ENCODE results near the gene ARHGAP44.

ARHGAP44 gene

DNA sequence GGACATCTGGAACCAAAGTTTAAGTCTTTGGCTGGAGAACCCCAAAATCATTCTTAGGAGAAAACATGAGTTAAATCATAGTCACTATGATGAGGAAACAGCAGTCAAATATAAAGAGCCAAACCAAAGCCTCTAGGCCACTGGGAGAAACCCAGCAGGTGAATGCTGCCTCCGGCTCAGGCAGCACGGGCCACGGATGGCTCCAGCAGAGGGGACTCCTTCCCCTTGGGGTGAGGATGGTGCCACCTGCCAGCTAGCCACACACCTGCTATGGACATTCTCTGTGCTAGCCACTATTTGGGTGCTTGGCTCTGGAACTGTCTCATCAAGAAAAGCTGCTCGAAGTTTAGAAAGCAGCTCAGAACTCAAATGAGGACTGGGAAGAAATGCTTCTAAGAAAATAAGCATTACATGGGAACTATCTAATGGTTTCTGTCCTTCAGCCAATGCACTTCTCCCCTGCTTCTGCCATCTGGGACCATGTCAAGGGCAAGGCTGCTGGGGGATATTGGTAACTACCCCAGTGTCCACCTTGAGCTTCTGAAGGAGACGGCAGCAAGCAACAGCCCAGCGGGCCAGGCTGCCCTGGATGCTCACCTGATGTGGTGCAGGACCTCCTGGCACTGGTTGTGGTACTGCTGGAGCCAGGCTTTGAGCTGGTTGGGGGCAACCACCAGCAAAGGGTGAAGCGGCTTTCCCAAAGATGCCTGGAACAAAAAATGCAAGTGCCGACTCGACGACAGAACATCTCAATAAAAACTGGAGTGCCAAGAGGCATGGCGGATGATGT, 206.0 kb downstream of the ARHGAP44 start:
- no peak for DNase-seq

DNA sequence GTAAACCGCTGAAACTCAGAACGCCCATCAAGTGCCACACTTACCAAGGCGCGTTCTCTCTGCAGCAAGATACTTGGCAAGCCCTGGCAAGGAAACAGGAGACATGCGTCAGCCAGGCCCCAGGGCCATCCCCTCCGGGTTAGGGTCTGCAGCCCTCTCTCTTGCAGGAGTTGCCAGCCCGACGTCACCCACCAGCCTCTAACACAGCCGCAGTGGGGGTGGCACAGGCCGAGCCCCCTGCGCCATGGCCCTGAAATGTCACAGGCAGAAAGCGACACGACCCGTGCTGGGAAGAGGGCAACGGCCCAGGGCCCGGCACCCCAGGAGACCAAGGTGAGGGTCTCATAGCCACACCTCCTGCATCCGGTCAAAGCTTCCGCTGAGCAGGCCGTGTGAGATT, 206.6 kb downstream of the ARHGAP44 start:
- no peak for DNase-seq

DNA sequence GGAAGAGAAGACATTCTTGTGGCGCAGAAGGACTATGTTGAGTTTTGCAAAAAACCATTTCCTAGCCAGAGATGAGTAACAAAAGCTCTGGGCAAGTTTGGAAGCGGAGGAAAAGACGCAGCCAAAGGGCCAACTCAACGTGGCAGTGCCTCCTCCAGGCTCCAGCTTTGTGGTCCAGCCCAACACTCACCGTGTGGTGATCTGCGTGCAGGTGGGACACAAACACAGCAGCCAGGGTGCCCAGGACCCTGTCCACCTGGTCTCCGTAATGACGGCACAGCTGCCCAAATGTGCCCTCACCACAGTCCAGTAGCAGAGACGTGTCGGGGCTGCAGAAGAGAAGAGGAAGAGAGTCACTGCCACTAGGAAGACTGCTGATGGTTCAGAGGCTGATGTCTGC, 207.1 kb downstream of the ARHGAP44 start:
- DNase-seq = no peak

DNA sequence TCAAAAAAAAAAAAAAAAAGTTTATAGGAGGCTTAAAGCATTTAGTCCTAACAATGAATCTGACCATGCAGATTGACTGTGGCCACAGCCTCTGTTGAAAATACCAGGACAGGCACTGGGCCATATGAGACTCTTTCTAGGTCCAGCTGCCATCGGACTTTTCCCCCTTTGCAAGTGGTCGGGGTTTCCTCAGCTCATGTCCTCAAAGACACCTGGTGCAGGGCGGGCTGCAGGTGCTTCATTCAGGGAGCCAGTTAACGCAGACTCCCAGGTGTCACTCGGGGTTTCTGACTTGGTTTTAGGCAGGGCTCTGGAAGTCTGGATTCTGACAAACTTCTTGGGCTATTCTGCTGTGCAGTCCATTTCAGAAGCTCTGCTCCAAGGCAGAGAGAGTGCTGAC, 207.6 kb downstream of the ARHGAP44 start:
- no peak for DNase-seq

DNA sequence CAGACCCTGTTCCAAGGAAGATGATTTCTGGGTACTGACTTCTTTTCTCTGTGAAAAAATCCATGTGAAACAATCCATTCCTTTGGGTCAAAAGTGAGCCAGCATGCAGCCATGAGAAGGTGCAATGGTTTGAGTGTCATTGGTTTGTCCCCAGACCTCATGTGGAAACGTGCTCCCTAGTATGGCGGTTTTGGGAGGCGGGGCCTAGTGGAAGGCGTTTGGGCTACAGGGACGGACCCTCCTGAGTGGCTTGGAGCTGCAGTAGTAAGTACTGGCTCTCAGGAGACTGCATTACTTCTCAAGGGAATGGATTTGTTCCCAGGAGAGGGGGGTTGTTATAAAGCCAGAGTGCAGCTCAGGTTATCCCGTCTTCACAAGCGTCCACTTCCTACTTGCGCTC, 209.2 kb downstream of the ARHGAP44 start:
- no peak for DNase-seq

DNA sequence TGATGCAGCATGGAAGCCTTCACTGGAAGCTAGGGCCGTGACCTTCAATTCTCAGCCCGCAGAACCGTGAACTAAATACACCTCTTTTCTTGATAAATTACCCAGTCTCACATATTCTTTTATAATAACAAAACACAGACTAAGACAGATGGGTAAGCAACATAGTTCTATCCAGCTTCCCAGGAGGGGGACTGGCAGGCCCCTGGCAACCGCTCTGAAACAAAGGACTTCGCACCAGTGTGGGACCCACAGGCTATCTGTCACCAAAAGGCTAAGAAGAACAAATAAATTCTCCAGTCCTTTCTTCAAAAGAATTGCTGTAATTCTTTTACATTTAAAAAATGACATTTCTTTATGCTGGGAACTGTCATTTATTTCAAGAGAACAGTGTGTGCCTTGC, 209.6 kb downstream of the ARHGAP44 start:
- DNase-seq = no peak

DNA sequence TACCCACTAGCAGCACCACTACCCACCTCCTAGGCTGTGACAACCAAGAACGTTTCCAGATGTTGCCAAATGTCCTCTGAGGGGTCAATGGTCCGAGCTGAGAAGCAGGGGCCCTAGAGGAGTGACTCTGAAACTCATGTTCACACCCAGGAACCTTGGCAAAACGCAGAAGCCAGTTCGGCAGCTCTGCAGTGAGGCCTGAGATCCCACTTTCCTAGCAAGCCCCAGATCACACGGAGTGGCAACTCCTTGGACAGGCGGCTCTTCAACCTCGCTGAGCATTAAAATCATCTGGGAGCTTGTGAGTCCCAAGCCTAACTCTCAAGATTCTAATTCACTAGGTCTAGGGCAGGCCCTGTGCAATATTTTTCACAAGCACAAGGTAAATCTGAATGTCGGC, 211.3 kb downstream of the ARHGAP44 start:
- DNase-seq = no peak

DNA sequence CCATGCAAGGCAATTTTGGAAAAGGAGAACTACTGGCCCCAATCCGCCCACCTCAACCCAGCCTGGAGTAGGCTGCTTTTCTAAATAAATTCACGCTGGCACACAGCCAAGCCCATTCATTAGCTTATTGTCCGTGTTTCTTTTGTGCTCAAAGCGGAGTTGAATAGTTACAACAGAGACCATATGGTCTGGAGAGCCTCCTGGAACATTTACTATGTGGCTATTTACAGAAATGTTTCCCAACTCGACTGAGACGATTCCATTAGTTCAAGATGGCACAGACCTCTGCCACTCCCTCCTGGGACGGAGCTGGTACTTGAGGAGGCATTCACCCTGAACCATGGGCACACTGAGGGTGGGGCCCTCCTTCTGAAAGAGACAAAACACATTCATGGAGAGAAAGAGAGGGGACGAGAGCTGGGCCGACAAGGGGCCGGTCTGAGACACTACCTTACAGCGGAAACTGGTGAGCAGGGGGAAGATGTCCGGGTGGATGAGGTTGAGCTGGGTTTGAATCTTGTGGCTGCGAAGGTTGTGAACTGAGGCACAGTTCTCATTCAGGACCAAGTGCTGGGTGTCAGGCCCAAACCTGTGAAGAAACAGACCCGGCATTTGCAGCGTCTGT, 212.8 kb downstream of the ARHGAP44 start:
- peak in 1 of 14 donors; percentile 79 for DNase-seq

DNA sequence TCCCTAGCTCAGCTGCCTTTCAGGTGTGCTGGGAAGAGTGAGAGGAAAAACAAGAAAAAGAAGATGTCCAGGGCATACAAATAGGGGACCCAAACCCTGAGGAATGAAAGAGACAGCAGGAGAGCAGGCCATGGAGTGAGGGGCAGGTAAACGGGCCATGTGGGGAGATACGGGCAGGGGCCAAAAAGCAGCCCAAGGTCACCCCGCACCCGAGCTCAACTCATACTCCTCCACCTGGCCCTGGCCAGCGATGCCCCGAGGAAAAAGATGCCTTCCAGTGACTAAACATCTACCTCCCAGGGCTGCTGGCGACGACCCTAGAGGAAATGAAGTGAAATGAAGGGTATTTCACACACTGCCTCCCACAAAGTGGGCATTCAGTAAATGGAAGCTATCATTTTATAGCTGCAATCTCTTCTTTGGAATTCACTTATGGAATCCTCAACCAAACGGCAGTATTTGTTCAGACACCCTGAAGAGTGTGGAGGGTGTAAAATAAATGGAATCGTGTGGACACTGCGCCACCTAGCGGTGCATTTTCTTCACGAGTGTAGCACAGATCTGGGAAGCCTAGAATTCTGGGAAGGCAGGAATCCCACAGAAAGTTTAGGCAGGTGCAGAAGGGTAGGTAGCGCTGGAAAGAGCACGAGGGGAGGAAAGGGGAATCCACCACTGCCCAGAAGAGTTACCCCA, 213.6 kb downstream of the ARHGAP44 start:
- peak in 8 of 14 donors; percentile 7 to 77 (median 21) for DNase-seq

DNA sequence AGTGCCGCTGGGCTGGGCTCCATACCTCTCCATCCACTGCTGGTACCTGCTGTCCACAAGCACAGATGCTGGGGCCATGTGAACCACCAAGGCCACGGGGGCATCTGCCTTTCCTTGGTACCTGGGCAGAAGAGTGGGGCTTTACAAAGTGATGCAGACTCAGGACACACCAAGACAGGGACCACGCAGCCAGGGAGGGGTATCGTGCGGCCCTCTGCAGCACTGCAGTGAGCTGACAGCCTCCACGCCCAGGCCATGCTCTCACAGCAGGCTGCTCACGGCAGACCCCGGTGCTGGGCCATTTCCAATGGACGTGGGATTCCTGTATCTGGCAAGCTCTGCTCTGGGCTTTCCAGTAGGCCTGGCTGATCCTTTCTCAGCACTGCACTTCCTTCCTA, 214.2 kb downstream of the ARHGAP44 start:
- DNase-seq = no peak

DNA sequence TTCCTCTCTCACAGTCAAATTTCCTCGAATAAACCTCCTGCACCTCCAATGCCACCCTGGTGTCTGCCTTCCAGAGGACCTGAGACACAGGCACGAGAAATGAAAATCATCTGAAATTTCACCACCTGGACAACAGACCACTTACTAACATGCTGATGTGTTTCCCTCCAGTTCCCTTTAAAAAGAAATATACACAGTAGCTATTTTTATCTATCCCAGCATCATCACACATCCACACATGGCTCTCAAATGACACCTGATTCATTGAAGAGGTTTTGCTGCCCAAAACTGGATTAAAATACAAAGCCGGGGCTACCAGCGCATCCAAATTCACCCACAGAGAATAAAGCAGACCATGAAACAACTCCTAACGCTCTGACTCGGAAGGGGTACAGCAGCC, 214.6 kb downstream of the ARHGAP44 start:
- DNase-seq = no peak

DNA sequence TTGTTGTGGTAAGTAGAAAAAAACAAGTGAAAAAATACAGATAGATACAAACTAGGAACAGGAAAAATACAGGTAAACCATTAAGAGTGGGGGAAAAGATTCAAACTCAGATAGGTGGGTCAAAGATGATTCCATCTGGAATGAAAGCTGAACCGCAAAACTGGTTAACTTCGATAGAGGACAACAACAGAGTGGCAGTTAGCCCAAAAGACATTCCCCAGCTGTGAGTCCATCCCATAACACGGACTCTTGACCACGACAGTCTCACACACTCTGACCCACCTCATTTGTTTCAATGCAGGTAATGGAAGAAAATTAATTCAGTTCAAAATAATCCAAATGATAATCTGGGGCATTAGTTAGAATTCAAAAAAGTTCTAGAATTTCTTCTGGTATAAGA, 215.0 kb downstream of the ARHGAP44 start:
- DNase-seq = no peak

DNA sequence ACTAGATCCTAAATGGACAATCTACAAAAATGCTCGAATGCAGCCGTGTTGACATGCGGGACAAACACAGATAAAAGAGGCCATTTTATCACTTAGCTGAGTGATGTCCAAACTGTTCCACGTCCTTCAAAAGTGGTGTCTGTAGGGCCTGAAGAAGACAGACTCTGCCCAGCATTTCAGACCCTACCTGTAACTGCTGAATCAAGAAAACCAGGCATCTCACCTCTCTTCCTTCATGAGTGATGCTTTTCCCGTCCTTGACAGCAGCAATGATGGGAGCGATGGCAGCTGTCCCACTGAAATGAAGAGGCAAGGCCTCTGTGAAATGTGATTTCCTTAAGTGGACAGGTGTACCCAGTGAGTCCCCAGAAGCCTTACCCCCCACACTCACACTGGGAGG, 216.2 kb downstream of the ARHGAP44 start:
- no peak for DNase-seq

DNA sequence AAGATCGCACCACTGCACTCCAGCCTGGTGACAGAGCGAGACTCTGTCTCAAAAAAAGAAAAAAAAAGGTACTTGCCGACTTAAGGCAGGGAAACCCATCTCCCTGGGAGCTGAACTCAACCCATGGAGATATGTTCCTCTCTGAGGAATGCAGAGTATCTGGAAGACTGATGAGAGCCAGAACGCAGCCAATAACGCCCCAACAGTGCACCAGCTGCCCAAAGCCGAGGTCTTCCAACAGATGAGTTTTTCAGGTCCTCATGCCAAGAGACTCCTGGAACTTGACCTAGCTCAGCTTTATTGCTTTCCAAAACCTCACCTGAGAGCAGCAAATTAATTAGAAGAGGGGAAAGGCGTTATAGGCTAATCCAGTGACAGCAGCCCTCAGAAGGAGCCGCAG, 219.2 kb downstream of the ARHGAP44 start:
- DNase-seq = no peak

DNA sequence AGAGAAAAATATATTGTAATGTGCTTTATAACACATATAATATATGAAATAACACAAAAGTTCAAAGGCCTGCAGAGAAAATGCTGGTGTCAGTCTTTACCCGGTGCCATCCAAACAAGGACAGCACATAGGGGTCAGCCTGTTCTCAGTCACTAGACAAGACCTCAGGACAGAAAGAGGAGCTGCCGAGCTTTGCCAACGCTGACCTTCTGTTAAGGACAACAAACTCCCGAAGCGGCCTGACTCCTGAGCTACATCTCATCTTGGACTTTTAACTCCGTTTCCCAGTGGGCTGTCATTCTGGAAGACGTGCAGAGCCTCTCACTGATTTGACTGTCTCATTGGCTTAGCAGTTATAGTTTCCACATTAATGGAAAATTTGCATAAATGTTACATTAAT, 221.7 kb downstream of the ARHGAP44 start:
- DNase-seq = no peak

DNA sequence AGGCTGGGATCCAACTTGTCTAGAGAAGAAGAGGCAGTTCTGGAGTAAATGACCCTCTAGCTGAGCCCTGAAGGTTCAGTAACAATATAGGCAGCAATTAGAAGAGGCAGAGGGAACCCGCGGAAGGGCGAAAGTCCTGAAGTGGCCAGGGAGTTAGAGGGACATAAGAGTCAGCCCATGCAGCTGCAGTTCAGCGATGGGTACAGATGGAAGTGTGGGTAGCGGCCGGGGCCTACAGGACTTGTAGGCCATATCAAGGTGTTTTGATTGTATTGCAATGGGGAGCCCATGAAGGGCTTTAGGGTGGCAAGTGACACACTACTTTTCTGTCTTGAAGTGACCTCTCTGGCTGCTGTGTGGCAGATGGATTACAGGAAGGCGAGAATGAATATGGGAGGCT, 225.5 kb downstream of the ARHGAP44 start:
- no peak for DNase-seq

DNA sequence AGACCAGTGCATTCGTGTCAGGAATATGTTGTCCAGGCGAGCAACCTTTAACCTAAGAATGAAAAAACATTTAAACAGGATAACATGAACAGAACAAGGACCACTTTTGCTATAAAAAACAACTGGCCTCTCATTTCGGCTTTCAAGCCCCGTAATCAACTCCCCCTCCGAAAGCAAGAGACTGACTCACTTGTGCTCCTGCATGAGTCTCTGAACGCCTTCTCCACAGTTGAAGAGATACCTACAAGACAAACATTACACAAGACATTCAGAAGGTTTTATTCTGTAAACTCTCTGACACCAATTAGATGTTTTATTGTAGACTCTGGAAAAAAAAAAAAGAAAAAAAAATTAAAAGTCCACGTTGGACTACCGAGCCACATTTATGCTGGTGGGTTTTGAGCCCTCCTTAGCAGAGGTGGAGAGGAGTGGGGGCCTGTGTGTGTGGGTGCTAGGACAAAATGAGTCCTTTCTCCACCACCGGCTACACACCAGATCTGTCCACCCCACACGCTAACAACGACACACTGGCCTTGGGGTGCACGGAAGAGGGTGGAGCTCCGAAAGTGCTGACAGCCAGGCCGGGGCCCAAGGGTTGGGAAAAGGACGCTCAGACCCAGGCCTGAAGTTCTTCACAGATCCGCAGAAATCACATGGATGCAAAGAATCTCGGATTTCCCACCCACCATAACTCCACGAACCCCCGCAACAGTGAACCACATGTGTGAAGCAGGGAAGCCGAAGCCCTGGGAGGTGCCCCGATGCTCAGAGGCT, 227.8 kb downstream of the ARHGAP44 start:
- no peak for DNase-seq

DNA sequence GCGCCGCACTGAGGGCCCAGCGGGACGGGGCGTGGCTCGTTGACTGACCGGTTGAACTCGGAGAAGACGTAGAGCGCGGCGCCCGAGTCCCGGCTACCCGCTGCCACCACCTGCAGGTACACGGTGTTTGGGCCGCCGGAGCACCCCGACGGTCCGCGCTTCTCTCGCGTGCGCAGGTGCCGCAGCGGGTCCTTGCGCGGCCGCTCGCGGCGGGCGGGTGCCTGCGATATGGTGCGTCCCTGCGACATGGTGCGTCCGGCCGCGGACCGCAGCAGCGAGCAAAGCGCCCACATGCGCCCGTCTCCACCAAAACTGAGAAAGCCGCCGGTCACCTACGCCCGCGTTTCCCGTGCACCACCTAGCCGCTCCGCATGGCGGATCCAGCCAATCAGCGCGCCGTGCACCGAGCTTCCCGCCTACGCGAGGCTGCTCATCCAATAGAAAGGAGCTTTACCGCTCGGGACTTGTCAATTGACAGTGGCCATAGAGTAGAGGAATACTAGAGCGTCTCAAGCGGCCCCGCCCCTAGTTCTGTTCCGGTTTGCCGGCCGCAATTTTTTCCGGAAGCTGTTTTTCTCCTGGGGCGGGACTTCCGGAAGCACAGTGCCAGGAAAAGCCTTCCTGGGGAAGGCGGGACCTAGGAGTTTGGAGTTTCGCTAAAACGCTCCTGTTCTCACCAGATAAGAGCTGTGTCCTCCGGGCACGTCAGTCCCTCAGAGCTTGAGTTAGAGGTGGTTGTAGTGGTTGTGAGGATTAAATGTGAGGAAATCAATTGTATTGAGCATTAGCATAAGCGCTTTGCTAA, 228.6 kb downstream of the ARHGAP44 start, which contains the start of gene ELAC2:
TSS of gene ELAC2 (minus strand) at position 373 of the 805 bp plus-strand sequence. CDS start at position 293, 80 bp downstream.
- DNase-seq = peak; percentile 54 to 99 (median 94)

DNA sequence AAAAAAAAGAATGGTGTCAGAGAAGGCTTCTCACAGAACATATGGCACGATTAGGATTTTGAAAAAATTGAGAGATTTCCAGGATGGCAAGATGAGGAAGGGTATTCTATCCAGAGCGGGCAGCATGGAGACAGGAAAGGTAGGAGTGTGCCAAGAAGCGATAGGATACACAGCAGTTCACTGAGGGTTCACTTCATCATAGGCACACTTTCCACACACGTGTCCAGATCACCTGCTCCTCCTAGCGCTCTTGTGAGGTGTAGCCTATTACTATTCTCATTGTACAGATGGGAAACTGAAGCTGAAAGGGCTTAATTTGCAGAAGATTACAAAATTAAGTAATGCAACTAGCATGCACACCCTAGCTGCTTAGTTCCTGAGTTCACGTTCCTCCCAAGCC, 234.7 kb downstream of the ARHGAP44 start:
- DNase-seq = peak in 1 of 14 donors; percentile 52

DNA sequence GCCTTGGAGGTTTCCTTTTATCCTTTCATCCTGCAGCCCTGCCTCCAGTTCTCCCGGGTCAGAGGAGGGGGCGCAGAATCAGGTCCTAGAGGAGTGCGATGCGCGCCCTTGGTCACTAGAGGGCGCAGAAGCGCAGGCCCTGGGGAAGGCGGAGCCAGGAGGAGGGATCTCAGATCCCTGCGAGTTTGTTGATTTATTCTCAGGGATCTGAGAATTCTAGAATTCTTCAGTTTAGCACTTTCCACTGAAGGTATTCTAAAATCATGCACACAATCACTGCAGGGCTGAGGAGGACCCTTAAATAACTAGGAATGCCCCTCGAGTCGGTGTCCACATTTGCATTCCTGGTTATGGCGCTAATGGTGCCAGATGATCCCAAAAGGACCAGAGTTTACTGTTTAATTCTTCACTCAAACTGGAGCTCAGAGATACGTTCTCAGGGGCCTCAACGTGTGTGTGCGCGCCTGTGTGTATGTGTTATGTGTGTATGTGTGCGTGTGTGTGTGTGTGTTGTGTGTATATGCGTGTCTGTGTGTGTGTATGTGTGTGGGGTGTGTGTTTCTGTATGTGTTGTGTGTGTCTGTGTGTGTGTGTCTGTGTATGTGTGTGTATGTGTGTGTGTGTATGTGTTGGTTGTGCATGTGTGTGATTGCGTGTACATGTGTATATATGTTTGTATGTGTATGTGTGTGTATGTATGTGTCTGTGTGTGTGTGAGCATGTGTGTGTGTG, 235.4 kb downstream of the ARHGAP44 start:
- DNase-seq = peak in 8 of 14 donors; percentile 5 to 52 (median 25)

DNA sequence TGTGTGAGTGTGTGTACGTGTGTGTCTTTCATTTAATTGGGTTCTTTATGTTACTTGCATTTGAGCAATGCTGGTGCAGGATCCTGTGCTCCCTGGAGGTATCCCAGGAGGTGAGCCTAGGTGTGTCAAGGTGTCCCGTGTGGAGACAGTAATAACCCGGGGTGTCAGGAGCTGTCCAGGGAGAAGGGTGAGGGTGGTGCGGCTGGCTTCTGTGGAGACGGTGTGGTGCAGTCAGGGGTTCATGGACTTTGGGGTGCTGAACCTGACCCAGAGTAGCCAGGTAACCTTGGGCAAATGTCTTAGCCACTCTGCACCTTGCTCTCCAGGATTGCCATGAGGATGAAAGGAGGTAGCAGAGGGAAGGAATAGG, 235.9 kb downstream of the ARHGAP44 start:
- no peak for DNase-seq
